Activated CD4-positive, alpha-beta T cell treated with anti-CD3 and anti-CD28 coated beads, Interleukin-10, Interleukin-2, amounts not matched to agents 100 ng/mL and 50 ng/mL, durations not matched to agents 16 hours and 8 hours (primary cell): ENCODE data around the gene GNAI2.
"Not testable (repeated sequence)": the region's sequence is repeated elsewhere in the genome, so short reads cannot be mapped to it uniquely, and the experiment has no call there.

Source experiments
- DNase-seq: peaks from one replicate; pipeline ENCODE4 v3.0.0-alpha.2; 2020

Gene GNAI2

GRCh38 chr3:50227390-50228183, 8.4 kb upstream of the GNAI2 start:
- DNase-seq, result peak; percentile 96

- DNase-seq, result not testable (repeated sequence)
Observed at GRCh38 chr3:50228184-50228763, 7.7 kb upstream of the GNAI2 start.

DNA sequence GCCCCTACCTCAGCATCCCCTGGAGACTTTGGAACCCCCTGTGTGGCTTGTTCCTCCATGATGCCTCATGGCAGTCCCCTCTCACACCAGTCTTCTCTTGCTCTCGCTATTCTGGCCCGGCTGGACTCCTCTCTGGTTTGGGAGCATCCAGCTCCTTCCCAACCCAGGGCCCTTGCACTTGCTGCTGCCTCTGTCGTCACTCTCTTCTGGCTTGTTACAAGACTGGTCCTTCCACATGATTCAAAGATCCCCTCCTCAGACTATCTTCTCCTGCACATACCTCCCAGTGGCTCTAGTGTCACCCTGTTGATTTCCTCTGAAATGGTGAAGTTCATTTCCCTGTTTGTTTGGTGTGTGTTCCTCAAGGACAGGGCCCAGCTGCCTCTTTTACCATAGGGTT, 6.5 kb upstream of the GNAI2 start:
- DNase-seq, result no peak

DNA sequence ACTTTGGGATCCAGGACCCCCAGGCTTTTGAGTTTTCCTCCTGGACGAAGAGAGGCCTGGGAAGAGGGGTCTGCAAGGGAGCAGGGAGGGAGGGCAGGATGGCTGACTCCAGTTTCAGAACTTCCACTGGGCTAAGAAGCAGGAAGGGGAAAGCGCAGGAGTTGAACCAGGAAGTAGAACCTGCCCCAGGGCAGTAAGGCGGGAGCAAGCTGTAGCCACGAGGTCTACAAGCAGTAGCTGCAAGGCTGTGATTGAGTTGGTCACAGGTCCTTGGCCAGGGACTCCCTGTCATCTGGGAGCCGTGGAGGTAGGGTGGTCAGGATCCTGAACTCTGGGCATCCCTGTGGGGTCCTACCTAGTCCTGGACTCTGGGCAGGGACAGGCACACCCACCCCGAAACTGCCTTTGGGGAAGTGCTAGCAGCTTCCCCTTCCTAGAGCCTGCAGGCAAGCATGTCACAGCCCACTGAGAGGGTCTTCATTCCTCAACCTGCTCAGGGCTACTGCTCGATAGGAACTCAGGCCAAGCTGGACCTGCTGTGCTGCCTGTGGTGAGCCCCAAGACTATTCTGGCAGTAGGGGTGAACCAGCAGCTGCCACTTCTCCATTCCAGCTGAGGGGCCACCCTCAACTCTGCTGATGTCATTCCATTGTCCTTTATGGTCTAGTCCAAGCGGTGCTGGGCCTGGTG, 5.8 kb upstream of the GNAI2 start:
- DNase-seq, result no peak

DNA sequence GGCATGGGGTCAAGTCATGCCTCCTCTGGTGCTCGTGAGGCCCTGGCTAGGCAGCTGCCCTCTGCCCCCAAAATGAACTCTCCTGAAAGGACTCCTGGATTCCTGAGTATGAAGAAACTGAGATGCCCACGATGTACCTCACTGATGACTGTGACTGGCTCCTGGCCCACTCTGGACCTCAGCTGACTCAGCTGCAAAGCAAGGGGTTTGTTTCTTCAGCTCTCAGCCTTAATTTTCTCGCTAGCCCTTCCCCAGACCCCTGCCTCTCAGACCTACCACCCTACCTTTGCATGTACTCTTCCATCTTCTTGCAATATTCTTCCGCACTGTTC, 5.2 kb upstream of the GNAI2 start:
- DNase-seq, result no peak

DNA sequence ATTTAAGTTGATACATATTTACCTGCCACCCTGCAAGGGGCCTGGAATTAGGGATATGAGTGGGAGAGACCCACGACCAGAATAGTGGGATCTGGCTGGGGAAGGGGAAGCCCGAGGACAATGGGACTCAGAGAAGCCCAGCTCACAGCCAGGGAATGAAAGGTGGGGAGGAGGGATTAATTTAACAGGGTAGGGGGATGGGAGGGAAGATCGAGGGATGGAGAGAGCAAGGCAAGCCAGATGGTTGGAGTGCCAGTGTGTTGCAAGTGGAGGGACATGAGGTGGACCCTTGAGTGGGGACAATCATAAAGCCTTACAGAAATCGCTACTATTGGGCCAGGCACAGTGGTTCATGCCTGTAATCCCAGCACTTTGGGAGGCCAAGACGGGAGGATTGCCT, 4.4 kb upstream of the GNAI2 start:
- no peak for DNase-seq

DNA sequence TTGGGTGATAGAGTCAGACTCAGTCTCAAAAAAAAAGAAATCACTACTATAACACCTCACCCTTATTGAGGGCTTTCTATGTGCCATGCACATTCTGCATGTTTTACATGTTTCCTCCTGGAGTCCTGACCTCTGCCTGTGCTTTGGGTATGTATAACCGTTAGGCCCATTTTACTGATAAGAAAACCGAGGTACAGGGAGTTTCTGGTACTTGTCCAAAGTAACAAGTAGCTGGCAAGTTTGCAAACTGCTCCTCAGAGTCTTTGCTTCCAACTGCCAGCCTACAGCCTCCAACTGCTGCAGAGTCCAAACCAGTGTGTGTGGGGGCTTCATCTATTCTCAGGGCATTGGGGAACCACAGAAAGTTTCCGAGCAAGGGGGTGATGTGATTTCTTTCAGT, 3.7 kb upstream of the GNAI2 start:
- DNase-seq, result no peak

- no peak for DNase-seq
Observed at GRCh38 chr3:50233176-50233575, 2.8 kb upstream of the GNAI2 start.

DNA sequence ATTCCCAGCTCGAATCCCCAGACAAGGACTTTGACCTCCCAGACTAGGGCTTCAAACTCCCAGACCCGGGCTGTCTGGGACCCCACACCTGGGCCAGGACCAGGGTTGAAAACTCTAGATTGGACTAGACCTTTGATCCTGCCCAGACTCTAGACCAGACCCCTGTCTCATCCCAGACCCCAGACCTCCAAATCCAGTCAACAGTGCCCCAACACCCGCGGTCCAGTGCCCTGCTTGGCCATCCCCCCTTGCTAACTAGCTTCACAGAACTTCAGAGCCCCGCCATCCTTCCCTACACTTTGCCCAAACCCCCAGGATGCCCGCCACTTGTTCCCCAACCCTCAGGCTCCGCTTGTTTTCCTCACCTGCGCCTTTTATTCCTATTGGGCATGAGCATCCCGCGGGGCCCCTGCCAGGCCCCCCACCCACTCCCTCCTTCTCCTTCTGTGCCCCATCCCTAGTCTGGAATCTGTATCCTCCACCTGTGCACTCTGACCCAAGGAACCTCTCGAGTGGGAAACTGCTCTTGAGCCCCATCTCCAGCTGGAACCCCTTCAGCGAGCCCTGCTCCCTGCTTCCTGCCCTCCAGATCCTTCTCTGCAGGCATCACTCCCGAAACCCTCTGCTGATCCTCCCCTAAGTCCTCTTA, 604 bp downstream of the GNAI2 start:
- no peak for DNase-seq

DNA sequence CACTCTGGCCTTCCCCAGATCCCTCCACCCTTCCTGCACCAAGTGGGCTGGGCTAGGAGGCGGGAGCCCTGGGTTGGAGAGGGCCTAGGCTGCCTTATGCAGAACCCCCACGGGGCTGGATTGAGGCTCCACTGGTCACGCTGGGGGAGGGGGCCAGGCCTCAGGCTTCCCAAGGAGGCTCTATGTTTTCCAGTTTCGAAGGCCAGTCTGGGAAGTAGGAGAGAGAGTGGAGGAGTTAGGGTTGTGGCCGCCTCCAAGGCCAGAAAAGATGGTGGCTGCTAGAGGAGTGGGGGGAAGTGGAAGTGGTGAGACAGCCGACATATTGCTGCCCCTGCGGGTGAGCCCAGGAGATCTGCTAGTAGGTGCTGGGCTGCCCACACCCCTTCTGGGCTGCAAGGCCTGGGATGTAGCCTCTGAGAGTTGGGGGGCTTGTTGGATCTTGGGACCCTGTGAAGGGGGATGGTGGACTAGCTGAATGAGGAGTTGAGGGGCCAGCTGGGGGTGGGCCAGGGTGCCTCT, 1.2 kb downstream of the GNAI2 start:
- DNase-seq, result peak; percentile 55

GRCh38 chr3:50237754-50238548, 1.9 kb downstream of the GNAI2 start:
- peak; percentile 95 for DNase-seq

DNA sequence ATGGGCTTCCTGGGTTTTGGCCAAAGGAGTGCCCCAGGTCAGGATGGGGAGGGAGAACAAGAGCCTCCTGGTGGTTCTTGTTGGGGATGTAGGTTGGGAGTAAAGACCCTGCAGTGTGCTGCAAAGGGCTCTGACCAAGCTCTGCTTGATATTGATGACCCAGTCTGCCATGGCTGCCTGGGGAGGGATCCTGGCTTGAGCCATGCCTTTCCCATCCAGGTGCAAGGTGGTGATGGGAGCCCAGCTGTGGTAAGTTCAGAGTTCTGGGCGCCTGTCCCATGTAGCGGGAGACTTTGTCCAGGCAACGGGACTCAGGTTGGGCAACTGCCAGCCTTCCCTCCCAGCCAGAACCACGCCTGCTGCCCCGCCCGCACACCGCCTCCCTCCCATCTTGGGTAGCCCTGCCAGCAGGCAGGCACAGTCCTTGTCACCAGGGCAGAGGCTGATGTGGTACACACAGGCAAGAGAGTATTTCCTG, 2.6 kb downstream of the GNAI2 start:
- peak; percentile 52 for DNase-seq

- no peak for DNase-seq
Observed at GRCh38 chr3:50239649-50240048, 3.6 kb downstream of the GNAI2 start.

- DNase-seq, result no peak
Observed at GRCh38 chr3:50241163-50241562, 5.2 kb downstream of the GNAI2 start.

DNA sequence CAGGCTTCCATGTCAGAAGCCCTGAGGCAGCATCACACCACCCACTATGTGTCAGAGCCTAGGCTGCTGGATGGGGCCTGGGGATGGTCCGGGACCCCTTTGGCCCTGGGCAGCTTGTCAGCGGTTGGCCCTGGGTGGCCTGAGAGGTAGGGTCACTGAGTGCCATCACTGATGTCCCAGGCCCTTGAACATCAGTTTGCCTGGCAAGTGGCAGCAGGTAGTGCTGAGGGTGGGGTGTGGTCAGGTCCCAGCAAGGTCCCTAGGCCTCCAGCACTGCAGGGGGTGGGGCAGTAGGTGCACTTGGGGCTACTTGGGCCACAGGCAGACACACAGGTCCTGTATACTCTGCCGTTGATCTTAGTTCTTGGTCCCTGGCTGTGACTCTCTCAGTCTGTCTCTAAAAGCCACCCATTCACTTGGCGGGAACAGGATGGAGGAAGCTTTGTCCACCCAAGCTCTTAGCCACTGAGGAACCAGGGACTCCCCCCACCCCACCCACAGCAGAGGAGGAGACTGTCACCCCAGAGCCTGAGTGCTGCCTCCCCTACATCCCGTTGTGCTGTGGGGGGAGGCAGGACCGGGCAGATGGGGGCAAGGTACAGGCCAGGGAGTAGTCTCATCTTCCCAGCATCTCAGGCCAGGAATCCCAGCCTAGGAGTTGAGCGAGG, 5.8 kb downstream of the GNAI2 start:
- DNase-seq, result peak; percentile 26

- peak; percentile 63 for DNase-seq
Observed at GRCh38 chr3:50242381-50242770, 6.4 kb downstream of the GNAI2 start.

DNA sequence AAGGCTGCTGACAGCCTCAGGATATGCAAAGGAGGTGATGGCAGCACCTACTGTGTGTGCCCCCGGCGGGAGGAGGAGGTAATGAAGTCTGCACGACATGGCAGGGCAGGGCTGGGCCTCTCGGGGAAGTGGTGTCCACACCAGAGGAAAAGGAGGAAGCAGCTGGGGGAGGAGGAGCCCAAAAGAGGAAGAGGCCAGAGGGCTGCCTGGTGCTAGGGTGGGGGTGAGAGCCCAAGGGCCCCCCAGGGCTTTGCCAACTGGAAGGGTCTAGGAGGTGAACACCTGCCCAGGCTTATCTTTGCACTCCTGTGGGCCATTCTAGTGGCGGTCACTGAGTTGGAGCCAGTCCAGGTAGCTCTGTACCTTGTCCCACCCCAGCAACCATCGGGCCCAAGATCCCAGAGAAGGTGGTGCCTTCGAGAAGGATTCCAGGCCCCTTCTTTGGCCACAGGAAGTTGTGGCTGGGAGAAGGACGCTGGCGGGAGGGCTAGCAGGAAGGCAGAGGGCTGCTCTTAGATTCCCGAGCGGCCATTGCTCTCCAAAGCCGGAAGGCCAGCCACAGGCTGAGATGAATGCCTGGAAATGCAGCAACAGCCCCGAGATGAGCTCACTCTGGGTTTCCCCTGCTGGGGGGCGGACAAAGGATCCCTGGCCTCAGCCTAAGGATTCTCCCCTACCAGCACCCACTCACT, 7.0 kb downstream of the GNAI2 start:
- peak; percentile 61 for DNase-seq

GRCh38 chr3:50243543-50243895, 7.5 kb downstream of the GNAI2 start:
- no peak for DNase-seq

DNA sequence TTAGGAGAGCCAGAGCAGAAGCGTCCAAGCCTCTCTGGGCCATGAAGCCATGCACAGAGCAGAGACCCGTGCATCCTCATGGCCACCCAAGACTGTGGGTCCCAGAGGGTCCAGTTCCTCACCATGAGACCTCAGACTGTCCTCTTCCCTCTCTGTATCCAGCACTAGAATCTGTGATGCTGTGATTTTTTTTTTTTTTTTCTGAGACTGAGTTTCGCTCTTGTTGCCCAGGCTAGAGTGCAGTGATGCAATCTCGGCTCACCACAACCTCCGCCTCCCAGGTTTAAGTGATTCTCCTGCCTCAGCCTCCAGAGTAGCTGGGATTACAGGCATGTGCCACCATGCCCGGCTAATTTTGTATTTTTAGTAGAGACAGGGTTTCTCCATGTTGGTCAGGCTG, 8.8 kb downstream of the GNAI2 start:
- DNase-seq, result not testable (repeated sequence)

DNA sequence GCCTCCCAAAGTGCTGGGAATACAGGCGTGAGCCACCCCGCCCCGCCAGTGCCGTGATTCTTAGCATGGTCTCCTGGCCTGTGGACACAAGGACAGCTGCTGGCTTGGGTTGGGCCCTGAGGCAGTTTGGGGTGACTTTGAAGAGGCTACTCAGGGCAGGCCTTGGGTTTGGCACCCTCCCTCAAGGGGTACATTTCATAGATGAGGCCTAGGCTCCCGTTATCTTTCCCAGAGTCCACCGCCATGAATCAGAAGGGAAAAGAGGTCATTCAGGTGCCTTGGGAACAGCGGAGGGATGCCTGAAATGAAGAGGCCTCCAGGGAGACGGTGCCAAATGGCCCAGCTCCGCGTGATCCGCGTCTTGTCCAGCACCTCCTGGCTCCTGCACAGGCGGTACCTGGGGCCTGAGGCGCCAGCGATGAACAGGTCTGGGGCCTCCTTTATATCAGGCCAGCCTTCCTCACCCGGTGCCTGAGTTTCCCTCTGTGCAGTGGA, 9.3 kb downstream of the GNAI2 start:
- DNase-seq, result no peak

- peak; percentile 93 for DNase-seq
Observed at GRCh38 chr3:50245831-50246516, 10.0 kb downstream of the GNAI2 start.
